Activated CD8-positive, alpha-beta memory T cell treated with anti-CD3 and anti-CD28 coated beads, Interleukin-2, amount 50 U/mL, for 24 hours (primary cell): ENCODE measurements around the gene KCNAB1.

Experiments
- DNase-seq: peaks from one replicate; pipeline ENCODE4 v3.0.0-alpha.2; 2020; ENCODE audit errors: extremely low read depth

The KCNAB1 gene

GRCh38 chr3:156371701-156372100 is 251.3 kb downstream of the KCNAB1 start:
- no peak for DNase-seq

DNA sequence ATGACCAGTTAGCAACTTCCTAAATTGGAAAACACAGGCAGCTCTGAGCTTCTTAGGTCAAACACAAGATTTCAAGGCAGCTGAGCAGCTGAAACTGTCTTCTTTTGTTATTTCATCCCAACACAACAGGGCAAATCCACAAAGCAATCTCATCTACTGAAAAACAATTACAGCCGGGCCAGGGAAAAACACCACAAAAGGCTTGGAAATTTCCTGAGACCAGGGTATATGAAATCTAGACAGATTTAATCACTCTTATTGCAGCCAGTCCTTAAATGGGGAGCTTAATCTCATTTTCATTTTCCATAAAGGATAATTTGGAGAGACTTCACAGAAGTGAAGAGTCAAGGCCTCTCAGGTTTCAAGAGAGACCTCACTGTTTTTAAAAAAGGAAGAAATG is 252.7 kb downstream of the KCNAB1 start:
- no peak for DNase-seq

GRCh38 chr3:156373654-156374053 is 253.3 kb downstream of the KCNAB1 start:
- no peak for DNase-seq

DNA sequence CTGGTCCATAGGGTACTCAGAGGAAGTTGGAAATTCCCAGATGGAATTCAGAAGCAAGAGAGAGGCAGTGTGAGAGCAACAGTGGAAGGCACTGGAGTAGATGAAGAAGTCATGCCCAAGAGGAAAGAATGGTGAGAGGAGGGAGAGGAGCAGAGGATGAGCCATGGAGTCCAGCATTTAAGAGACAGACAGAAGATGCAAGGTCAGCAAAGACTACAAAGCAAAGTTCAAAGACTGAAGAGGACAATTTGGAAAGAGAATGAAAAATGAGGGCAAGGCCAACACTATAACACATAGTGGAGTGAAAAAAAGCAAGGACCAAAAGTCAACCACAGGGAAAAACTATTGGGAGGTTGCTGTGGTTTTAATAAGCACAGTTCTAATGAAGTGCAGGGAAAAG is 255.8 kb downstream of the KCNAB1 start:
- no peak for DNase-seq

DNA sequence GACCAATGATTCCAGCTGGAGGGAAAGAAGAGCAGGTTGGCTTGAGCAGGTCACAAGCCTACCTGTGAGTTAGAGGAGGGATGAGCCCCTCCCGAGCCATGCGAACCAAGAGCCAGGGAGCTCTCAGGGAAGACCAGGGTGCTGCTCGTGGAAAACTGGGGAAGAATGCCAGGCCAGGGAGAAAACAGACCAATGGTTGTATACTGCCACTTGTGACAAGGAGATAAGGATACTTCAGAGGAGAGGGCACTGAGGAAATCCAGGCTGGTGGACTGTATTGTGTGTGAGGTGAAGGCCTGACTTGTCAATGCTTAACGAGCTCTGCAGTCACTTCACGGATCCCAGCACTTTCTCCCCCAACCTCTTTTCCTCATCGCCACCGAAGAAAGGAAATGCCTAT is 256.9 kb downstream of the KCNAB1 start:
- DNase-seq, result no peak

DNA sequence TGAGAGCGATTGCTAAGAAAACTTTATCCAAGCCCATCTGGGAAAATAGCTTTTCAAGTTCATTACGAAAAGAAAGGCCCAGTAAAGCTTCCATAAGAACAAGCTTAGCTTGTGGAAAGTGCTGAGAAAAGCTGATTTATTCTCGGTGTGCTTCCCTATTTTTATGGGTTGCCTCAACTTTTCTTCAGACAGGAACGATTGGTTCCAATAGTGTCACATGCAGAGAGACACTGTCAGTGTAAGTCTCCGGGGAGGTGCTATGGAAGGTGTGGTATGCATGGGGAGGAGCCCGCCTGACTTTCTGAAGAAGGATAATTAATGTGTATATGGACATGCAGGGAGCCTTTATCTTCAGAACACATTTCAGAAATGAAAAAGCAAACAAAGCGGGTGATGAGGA is 257.3 kb downstream of the KCNAB1 start:
- no peak for DNase-seq

DNA sequence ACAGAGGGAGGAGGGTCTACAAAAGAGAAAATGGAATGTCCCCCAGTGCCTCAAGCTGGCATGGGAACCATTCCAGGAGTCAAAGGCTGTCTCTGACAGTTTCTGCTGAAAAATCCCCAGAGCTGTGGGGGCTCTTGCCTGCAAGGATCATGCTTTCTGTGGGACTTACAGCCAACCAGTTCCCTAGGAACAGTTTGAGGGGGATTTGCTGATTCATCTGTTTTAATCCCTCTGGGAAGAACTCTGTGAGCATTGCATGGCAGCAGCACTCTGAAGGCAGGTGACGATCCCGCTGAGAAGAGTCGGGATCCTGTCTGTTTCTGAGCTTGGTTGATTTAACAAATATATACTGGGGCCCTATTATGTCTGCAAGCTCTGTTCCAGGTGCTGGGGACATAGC is 258.5 kb downstream of the KCNAB1 start:
- DNase-seq, result no peak

DNA sequence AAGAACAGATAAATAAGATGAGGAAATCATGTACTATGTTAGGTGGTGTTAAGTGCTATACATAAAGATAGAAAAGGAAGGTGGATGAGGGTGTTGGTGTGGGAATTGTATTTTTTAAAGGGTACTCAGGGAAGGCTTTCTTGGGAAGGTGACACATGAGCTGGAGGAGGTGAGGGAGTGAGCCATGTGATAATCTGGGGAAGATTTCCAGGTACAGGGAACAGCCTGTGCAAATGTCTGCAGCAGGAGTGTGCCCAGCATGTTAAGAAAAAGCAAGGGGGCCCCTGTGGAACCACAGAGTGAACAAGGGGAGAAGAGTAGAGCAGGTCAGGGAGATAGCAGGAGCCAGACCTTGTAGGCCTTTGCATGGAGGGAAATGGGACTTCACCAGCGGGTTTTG is 258.9 kb downstream of the KCNAB1 start:
- no peak for DNase-seq

DNA sequence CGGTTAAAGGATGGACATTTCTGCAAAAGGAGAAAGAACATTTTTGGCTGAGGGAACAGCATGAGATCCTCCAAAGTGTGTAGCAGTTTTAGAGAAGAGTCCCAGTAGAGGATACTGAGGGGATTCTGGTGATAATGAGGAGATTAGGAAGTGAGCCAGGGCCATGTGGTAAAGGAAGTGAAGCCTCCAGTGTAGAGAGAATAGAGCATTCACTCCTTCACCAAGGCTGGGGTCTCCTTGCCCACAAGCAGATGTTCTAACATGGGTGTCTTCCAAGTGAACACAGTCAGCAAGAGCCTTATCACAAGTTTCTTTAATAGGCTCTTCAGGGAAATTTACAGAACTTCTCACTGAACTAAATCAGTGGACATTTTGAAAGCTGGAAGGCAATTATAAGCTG is 260.9 kb downstream of the KCNAB1 start:
- DNase-seq, result no peak

GRCh38 chr3:156382458-156383346 is 262.3 kb downstream of the KCNAB1 start:
- DNase-seq, result no peak

DNA sequence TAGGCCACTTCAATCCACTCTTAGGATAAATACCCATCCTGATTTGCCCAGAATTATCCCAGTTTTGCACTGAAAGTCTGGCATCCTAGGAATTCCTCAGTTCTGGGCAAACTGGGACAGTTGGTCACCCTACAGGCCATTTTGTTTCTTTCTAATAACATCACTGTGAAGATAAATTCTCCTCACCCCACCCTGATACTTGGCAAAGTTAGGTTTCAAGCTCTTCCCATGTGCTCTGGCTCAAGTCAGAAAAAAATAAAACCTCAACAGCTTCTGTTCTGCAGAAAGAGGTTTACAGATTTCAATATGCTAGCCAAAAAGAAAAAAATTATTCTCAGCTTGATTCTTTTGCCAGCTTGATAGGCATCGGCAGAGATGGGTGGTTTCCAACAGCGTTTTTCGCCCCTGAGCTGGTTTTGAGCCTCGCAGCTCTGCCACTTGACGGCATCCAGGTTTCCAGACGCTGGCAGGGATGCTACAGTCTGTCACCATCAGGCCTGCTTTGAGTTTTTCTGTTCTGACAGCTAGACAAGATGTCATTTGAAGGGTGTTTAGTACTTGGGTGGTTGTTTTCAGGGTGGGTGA is 263.2 kb downstream of the KCNAB1 start:
- DNase-seq, result no peak

DNA sequence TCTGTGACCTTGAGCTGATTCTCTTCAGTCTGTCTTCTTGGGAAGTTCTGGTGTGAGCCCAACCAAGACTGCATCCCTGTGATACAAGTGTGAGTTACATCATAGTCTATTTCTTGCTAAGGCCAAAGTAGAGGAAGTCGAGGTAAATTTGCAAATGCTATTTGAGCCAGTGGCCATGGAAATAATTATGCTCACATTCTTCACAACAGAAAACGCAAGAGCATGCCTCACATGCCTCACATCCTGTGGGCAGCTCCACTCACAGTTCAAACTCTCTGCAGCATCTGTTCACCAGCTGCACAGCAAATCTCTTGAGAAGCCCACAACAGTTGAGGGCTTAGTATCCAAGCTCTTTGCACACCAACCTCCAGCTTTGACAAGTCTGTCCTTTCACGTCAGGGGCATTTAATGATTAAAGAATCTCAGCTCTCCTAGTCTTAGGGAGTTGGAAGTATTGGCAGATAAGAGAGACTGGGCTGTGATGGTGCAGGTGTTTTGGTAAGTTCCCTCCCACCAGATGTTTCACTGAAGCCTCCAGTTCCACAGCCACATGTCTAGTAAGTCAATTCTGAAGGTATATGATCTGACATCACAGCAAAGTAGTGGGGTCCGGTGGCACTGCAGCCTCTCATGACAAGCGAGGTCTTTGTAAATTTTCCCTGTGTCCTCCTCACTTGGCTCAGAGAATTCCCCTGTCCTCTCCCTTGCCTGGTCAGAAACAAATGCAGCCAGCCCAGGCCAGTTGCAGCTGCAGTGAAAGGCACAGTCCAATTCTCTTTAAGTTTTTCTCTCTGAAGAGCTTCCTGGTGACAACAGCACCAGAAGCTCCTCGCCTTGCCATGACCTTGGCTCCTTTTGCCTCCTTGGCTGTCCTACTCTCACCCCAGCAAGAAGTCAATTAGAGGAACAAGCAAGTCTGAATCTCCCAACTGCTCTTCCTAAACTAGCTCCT is 268.4 kb downstream of the KCNAB1 start:
- DNase-seq, result no peak

DNA sequence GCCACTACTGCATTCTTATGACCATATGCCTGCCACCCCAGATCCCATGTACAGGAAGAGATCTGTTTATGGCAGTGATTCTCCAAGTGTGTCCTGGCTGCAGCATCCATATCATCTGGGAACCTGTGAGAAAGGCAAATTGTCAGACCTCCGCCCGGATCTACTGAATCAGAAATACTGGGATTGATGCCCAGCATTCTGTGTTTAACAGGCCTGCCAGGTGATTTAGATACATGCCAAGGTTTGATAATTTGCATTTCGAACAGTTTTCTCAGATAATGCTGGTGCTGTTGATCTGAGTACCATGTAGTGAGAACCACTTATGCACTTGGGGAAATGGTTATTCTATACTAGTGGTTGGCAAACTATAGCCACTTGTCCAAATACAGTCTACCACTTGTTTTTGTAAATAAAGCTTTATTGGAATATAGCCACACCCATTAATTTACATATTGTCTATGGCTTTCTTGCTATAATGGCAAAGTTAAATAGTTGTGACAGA is 269.1 kb downstream of the KCNAB1 start:
- no peak for DNase-seq

DNA sequence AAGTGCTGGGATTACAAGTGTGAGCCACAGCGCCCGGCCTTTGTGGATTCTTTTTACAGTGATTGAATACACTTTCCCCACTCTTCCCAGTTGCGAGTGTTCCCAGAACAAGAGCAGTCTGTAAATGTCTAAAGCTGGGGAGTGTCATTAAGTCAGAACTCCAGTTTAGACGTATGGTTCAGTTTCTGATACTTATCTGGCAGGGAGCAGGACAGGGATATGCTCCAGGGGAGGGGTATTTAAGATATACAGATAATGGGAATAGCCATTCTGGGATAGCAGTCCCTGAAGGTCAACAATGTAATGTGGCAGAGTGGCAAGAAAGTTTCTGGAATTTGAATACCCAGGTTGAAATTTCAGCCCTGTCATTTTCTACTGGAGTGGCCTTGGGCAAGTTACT is 270.5 kb downstream of the KCNAB1 start:
- DNase-seq, result no peak

- DNase-seq, result no peak
These were observed 275.8 kb downstream of the KCNAB1 start for GRCh38 chr3:156395961-156396710.

DNA sequence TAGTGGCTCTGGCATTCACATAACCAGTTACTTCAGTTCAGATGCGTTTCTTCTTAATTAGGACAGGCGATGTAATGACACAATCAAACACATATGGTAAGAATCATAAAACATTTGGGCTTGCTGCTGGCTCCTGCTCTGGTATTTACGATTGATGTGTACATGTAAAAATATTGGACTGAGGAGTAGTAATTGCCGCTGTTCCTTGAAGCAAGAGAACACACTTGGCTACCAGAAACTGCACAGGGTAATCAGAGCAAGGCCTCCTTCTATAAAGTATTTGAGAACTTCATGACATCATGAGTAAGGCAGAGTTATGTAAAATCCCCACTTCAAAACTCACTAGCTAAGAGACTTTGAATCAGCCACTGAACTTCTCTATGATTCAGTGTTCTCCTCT is 276.5 kb downstream of the KCNAB1 start:
- no peak for DNase-seq

GRCh38 chr3:156397534-156397933 is 277.2 kb downstream of the KCNAB1 start:
- no peak for DNase-seq

GRCh38 chr3:156400062-156400461 is 279.7 kb downstream of the KCNAB1 start:
- no peak for DNase-seq

DNA sequence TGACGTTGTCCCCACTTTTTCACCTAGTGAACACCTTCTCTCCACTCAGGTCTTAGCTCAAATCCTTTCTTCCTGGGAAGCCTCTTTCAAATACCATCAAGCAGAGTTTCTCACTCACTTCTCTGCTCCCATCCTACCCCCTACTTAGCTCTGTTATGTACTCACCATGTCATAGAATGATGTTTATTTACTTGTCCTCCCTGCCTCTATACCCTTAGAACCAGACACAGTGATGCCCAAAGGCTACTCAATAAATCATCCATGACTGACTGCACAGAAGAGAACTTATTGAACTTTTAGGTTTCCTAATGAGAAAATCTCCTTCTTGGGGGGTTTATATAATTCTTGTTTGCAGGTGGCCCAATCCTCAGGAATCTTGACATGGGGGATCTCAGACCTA is 280.4 kb downstream of the KCNAB1 start:
- no peak for DNase-seq

DNA sequence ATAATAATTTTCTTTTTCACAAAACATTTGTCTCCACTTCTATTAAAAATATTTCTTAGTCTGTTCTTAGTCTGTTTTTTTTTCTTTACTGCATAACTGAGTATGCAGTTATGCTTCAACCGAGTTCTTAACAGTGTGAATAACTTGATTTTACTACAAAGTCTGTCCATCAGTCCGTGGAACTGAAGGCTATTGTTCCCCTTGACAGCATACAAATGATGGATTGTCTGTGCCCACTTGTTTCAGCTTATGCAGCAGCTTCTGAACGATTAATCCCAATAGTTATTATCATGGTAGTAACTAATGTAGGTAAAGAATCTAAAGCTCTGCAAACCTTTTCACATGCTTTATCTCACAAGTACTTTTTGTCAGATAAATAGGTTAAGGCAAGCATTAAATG is 283.8 kb downstream of the KCNAB1 start:
- no peak for DNase-seq

DNA sequence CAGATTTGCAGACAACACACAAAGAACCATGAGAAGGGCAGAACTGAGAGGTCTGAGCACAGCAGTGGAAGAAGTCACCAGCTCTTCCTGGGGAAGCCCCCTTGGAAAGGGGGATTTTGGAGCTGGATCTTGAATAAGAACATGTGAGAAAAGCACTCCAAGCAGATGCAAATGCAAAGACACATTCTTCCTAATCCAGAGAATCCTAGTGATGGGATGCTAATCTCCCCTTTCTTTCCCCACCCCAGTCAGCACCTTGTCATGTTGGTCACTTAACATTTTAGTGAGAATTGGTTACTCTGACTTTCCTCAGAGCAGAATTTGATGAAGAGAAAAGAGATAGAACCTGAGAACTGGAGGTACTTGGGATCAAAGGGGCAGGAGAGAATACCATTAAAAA is 286.0 kb downstream of the KCNAB1 start:
- DNase-seq, result no peak
